GM12878 (cell line): ENCODE measurements around the gene SGIP1.

Source experiments
- KDM1A ChIP-seq: fragments of 200-600 bp; sonication (generic); IDR thresholded peaks from 2 replicates; pipeline ENCODE4 v1.6.1; 2016; ENCODE audit warnings: borderline replicate concordance
- SMAD1 ChIP-seq: fragments of 450-650 bp; IDR thresholded peaks from 2 replicates; pipeline ENCODE4 v1.6.1; 2018; ENCODE audit warnings: mild to moderate bottlenecking, low read depth; ENCODE audit not compliant: partially characterized antibody

DNA sequence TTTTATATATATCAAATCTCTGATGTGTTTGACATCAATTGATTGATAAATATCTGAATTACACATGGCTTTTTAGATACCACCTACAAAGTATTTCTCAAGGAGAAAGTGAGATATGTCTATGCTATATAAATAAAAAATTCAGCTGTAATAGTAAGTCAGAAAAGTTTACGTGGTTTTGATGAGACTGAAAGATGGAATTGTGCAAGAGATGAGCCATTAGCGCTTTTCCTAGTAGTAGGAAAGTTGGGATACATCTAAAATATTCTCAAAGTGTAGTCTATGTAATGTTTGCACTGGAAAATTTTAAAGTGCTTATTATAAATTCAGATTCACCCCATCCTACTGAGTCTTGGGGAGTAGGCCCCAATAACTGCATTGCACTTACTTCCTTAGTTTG lies 49.1 kb downstream of the SGIP1 start:
- no peak for TF ChIP-seq SMAD1
- no peak for TF ChIP-seq KDM1A
